Measurements from ENCODE around the gene GCNA.
"Not testable (repeated sequence)": the region's sequence is repeated elsewhere in the genome, so short reads cannot be mapped to it uniquely, and the experiment has no call there.

Gene GCNA

DNA sequence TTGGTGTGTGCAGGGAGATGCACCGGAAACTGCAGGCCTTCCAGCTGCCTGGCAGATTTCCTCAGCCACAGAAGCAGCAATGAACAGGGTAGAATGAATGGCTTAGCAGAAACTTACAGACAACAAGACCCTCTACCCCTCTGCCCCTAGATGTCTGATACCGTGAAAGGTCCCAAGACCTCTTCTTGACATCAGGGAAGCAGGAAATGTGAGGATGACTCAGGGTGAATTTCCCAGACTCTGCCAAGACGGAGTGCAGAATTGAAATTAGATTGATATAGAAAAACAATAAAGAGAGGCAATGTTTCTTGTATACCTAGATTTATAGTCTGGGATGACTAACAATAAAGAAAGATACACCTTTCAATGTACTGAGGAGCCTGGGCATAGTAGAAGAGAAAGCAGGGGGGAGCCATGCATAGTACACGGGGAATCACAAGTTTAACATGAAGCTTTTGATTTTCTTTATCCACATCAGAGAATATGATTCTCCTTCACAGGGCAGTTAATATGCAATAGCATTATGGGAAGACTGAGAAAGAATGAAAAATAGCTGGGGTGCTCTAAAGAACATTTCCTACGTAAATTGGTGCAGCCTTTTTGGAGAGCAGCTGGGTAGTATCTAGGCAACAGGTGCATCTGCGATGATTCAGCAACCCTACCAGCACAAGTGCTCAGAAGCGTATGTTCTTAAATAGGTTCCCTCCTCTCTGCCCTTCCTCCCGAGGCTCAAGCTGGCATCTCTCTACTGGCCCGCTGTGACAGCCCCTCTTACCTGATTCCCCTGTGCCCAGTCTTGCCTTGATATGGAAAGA, 58.4 kb downstream of the GCNA start:
- Mint-ChIP-seq H3K27ac (no peak overlapping the region), H3K27me3 (no peaks in the 10 kb centered on the region), H3K36me3 (no peaks in the 10 kb centered on the region), H3K4me3 (no peak overlapping the region), H3K4me1 (peaks cover 18% of the 10 kb centered on the region), H3K9me3 (no peaks in the 10 kb centered on the region)
- peak; percentile 51 for ATAC-seq

DNA sequence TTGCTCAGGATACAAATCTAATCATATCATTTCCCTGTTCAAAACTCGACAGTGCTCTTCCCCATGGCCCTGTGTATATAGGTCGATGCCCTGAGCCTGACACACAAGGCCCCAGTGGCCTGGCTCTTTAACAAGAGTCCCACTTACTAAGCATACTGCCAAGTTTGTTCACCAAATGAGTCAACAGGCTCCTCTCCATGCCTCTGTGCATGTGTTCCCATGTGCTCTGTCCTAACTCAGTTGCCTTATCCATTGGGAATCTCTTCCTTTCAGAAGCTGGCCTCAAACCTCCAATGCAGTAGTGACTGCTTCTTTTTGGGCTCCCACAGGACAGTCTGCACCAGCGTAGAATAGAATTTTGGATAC, 59.0 kb downstream of the GCNA start:
- Mint-ChIP-seq H3K4me1 (peaks cover 19% of the 10 kb centered on the region), H3K4me3 (no peak overlapping the region), H3K36me3 (no peaks in the 10 kb centered on the region), H3K9me3 (no peaks in the 10 kb centered on the region), H3K27me3 (no peaks in the 10 kb centered on the region), H3K27ac (no peak overlapping the region)
- no peak for ATAC-seq

DNA sequence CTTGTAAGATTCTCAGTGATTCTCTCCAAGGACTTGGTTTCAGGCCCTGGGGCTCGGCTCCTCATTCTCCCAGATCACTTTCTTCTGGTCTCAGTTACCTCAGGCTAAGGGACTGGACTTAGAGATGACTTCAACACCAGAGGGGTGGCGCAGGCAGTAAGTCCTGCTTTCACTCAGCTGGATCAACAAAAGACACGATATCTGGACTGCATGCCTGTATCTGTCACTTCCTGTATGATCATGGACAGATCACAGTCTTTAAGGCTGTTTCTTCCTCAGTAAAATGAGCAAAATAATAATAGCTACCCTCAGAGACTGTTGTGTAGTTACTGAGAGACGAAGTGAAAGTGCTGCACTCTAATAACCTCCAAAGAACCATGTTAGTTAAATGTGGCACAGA, 59.6 kb downstream of the GCNA start:
- Mint-ChIP-seq H3K4me3 (no peak overlapping the region), H3K4me1 (peaks cover 20% of the 10 kb centered on the region), H3K36me3 (no peaks in the 10 kb centered on the region), H3K27me3 (no peaks in the 10 kb centered on the region), H3K9me3 (no peaks in the 10 kb centered on the region), H3K27ac (no peak overlapping the region)
- peak; percentile 70 for ATAC-seq

DNA sequence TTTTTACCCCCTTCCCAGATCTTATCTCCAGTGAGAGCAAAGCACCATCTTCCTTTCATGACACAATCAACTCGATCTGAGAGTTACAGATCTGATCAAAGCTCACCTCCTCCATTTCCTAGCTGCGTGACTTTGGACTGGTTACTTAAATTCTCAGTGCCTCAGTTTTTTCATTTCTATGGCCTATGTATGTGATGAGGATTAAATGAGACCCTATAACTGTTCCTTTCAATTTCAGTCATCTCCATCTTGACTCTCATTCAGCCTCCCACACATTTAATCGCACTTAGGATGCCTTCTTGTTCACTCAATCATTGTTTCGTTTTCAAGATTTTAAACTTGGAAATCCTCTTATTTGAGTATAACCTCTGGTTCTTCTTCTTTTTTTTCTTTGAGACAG, 60.2 kb downstream of the GCNA start:
- Mint-ChIP-seq H3K9me3 (no peaks in the 10 kb centered on the region), H3K36me3 (no peaks in the 10 kb centered on the region), H3K4me1 (peaks cover 17% of the 10 kb centered on the region), H3K27ac (no peak overlapping the region), H3K4me3 (no peak overlapping the region), H3K27me3 (no peaks in the 10 kb centered on the region)
- no peak for ATAC-seq

DNA sequence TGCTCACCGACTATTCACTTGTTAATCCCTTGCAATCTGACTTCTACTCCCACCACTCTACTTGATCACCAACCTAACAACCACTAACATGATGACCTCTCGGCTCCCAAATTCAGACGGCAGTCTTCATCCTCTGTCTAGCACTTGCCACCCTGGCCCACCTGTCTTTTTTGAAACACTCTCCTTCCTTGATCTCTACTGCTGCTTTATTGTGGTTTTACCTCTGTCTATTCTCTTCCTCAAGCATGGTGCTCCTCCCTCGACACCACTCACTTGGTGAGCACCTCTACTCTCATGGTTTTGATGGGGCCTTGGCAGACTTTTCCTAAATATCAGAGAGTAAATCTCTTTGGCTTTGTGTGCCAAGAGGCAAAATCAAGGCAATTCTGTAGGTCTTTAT, 61.8 kb downstream of the GCNA start:
- H3K36me3 Mint-ChIP-seq: no peaks in the 10 kb centered on the region
- H3K4me3 Mint-ChIP-seq: no peak overlapping the region
- no peak overlapping the region for H3K27ac Mint-ChIP-seq
- H3K9me3 Mint-ChIP-seq: no peaks in the 10 kb centered on the region
- H3K27me3 Mint-ChIP-seq: no peaks in the 10 kb centered on the region
- H3K4me1 Mint-ChIP-seq: peaks cover 14% of the 10 kb centered on the region
- no peak for ATAC-seq

DNA sequence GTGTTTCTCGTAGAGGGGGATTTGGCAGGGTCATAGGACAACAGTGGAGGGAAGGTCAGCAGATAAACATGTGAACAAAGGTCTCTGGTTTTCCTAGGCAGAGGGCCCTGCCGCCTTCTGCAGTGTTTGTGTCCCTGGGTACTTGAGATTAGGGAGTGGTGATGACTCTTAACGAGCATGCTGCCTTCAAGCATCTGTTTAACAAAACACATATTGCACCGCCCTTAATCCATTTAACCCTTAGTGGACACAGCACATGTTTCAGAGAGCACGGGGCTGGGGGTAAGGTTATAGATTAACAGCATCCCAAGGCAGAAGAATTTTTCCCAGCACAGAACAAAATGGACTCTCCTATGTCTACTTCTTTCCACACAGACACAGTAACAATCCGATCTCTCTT, 66.2 kb downstream of the GCNA start:
- not testable (repeated sequence) for ATAC-seq, H3K27ac Mint-ChIP-seq, H3K27me3 Mint-ChIP-seq, H3K4me3 Mint-ChIP-seq, H3K9me3 Mint-ChIP-seq, H3K36me3 Mint-ChIP-seq
- H3K4me1 Mint-ChIP-seq: peaks cover 14% of the 10 kb centered on the region

DNA sequence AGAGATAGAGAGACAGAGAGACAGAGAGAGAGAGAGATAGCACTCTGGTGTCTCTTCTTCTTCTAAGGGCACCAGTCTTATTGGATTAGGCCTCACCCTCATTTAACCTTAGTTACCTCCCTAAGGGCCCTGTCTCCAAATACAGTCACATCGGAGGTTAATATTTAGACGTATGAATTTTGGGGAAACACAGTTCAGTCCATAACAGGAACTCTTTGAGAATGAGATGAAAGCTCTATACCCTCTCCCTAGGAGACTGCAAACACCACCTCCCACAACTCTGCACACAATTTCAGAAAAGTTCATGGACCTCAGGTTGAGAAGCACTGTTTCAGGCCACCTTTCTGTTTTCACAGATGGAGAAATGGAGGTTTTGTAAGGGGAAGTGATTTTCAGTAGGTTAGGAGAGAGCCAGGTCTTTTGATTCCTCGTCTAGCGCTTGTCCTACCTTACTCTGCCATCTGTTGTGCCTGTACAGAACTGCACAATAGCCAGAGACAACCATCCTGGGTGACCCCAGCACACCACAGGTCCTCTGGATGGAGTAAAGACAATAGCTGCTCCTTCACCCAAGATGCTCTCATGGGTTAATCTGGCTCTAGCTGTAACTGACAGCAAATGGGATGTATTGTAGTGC, 72.2 kb downstream of the GCNA start:
- Mint-ChIP-seq H3K4me1 (no peaks in the 10 kb centered on the region), H3K27me3 (no peaks in the 10 kb centered on the region), H3K27ac (no peak overlapping the region), H3K36me3 (no peaks in the 10 kb centered on the region), H3K9me3 (no peaks in the 10 kb centered on the region), H3K4me3 (no peak overlapping the region)
- ATAC-seq: peak; percentile 82

DNA sequence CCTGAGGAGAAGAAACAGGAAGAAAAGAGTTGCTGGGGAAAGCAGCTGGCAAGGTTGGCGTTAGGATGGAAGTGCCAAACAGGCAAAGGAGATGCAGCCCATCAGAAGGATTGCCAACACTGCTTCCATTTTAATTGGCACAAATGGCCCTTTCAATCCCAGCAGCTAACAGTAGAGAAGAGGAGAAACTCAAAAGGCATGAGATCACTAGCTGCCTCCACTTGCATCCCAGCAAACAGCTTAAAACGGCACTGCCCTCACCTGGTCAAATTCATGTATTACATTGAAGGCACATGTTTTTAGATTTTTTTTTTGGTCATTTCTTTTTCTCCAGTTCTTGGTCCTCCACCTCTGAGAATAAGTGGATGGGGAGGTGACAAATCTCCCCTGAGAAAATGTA, 74.2 kb downstream of the GCNA start:
- Mint-ChIP-seq H3K27ac (no peak overlapping the region), H3K4me1 (no peaks in the 10 kb centered on the region), H3K4me3 (no peak overlapping the region), H3K36me3 (no peaks in the 10 kb centered on the region), H3K27me3 (no peaks in the 10 kb centered on the region), H3K9me3 (no peaks in the 10 kb centered on the region)
- no peak for ATAC-seq

DNA sequence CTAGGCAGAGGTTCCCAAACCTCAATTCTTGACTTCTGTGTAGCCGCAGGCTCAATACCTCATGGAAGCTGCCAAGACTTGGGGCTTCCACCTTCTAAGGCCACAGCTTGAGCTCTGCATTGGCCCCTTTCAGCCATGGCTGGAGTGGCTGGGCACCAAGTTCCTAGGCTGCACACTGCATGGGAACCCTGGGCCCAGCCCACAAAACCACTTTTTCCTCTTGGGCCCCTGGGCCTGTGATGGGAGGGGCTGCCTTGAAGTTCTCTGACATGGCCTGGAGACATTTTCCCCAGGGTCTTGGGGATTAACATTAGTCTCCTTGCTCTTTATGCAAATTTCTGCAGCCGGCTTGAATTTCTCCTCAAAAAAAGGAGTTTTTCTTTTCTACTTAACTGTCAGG, 75.1 kb downstream of the GCNA start:
- H3K36me3 Mint-ChIP-seq: no peaks in the 10 kb centered on the region

DNA sequence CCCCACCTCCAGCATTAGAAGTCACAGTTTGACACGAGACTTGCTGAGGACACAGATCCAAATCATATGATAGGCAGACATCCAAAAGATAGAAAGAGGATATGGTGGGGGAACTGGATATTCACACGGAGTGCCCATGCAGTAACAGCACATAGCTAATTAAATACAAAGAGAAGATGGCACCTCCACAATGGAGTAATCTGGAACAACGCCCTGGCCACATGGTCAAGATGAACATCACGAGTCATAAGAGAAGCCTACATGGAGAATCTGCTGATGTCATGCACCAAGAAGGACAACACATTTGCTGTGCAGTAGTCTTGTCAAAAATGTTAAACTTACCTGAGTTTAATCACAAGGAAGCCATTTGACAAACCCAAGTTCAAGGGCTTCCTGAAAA, 79.0 kb downstream of the GCNA start:
- H3K4me1 Mint-ChIP-seq: peaks cover 2% of the 10 kb centered on the region
- no peak for ATAC-seq
- H3K27me3 Mint-ChIP-seq: no peaks in the 10 kb centered on the region
- no peak overlapping the region for H3K27ac Mint-ChIP-seq
- H3K9me3 Mint-ChIP-seq: no peaks in the 10 kb centered on the region
- H3K4me3 Mint-ChIP-seq: no peak overlapping the region
- no peaks in the 10 kb centered on the region for H3K36me3 Mint-ChIP-seq

More for the DNA sequence above, 75.1 kb downstream of the GCNA start:
- Mint-ChIP-seq H3K4me1 (no peaks in the 10 kb centered on the region), H3K27ac (no peak overlapping the region), H3K9me3 (no peaks in the 10 kb centered on the region), H3K27me3 (no peaks in the 10 kb centered on the region), H3K4me3 (no peak overlapping the region)
- no peak for ATAC-seq

DNA sequence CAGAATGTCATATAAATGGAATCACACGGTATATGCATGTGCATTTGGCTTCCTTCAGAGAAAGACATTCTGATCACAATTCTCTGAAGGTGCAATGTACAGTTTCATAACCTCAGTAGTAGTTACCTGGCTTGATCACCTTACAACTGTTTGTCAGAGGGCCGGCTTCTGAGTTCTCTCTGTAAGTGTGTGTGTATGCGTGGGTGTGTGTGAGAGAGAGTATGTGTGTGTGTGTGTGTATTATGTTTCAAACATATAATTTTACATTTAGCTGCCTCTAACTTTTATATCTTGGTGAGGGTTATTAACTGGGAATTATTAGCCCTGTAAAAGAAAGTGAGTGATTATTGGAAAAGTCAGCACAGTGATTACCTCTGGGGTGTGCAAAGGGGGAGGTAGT, 81.1 kb downstream of the GCNA start:
- Mint-ChIP-seq H3K27me3 (no peaks in the 10 kb centered on the region), H3K4me3 (no peak overlapping the region)

DNA sequence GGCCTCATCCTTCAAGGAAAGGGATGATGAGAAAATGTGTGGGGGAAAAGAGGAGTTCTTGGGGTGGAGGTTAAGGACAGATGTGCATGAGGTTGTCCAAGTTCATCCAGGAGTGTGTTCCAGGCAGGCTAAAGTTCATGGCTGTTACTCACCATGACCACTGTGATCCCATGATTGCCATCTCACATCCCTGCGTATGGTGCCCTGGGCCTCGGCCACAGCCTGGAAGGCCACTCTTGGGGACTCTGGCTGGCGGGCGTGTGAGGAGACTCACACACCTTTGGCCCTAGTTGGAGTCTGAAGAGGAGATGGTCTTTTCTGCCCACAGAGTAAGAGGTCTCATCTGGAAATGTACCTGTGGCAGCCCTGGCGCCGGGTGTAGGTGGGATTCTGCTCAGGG, 81.7 kb downstream of the GCNA start:
- no peak for ATAC-seq
- Mint-ChIP-seq H3K27me3 (no peaks in the 10 kb centered on the region), H3K4me3 (no peak overlapping the region), H3K4me1 (peaks cover 17% of the 10 kb centered on the region), H3K27ac (no peak overlapping the region), H3K9me3 (no peaks in the 10 kb centered on the region), H3K36me3 (no peaks in the 10 kb centered on the region)

More for the DNA sequence above, 81.1 kb downstream of the GCNA start:
- Mint-ChIP-seq H3K9me3 (no peaks in the 10 kb centered on the region), H3K27ac (no peak overlapping the region), H3K36me3 (no peaks in the 10 kb centered on the region), H3K4me1 (peaks cover 17% of the 10 kb centered on the region)
- no peak for ATAC-seq

DNA sequence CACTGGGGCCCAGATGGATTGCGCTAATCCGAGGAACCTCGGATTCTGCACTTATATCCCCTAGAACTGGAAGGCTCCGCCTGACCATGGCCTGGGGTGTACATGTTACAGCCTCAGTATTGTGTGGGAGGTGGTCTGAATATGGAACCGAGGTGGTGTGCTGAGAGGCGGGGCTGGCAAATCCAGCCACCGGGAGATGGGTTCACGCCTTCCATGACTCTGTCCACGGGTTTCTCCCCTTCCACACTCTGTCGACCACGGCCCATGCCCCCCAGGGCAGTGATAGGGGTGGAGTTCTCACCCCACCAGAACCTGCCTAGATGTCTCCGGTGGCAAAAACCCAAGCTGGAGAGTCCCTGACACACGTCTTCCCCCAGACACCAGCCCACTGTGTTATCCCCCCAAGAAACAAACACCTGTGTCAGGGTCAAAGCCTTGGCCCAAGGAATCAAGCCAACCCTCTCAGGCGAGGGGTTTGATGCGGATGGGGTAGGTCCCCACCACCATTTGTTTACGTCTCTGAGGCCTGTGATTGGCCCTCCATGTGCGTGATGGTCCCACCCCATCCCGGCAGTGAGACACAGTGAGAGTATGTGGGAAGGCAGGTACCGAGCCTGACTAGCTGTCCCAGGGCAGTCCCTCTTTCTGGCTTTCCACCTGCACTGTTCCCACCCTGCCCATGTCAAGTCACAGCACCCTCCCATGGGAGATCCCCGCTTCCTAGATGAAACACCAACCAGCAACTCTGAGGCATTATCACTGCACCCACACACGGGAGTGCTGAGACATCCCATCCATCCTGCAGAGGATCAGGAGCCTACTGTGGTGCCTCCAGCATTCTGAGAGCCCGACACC, 82.6 kb downstream of the GCNA start:
- no peaks in the 10 kb centered on the region for H3K27me3 Mint-ChIP-seq
- H3K9me3 Mint-ChIP-seq: no peaks in the 10 kb centered on the region
- no peak overlapping the region for H3K4me3 Mint-ChIP-seq
- H3K4me1 Mint-ChIP-seq: peaks cover 17% of the 10 kb centered on the region
- no peak overlapping the region for H3K27ac Mint-ChIP-seq
- no peaks in the 10 kb centered on the region for H3K36me3 Mint-ChIP-seq
- no peak for ATAC-seq

DNA sequence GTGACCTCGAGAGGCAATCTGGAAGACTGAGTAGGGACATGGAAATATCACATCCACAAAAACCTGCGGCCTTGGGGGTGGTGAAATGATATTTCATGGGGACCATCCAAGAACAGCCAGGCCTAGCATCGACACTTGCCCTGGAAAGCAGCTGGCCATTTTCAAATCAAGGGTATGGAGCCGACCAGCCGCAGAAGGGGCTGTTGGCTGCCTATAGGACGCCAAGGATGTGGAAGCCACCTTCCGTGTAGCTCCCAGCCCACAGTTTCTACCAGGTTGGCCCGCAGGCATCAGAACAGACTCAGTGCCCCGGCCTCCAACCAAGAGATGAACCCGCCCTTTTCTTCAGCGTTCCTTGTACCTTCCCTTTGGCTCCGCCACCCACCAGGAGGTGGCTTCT, 83.7 kb downstream of the GCNA start:
- Mint-ChIP-seq H3K36me3 (no peaks in the 10 kb centered on the region), H3K27me3 (peaks cover under 1% of the 10 kb centered on the region), H3K4me1 (peaks cover 17% of the 10 kb centered on the region), H3K4me3 (no peak overlapping the region), H3K27ac (peak overlapping the region; percentile 66), H3K9me3 (no peaks in the 10 kb centered on the region)
- no peak for ATAC-seq

DNA sequence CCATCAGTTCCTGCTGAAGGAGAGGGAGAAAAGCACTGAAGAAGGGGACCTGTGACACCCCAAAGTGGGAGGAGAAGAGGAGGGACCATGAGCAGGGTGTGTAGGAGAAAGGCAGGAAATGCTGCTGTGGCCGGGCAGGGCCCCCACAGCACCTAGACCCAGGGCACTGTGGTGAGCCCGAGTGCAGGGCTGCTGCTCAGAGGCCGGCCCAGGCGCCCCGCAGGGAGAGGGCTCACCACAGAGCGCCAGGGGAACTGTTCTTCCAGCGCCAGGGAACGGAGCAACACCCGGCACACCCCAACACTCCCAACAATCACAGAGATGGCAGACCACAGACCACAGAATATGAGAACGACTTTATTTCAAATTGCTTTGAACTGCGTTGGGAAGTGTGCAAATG, 84.4 kb downstream of the GCNA start:
- H3K4me3 Mint-ChIP-seq, H3K9me3 Mint-ChIP-seq, ATAC-seq, H3K27me3 Mint-ChIP-seq, H3K36me3 Mint-ChIP-seq: not testable (repeated sequence)
- H3K27ac Mint-ChIP-seq: peak overlapping the region; percentile 66
- peaks cover 17% of the 10 kb centered on the region for H3K4me1 Mint-ChIP-seq
